HG03064 (cell line): ENCODE results near the gene MEGF6.

ENCODE experiments used
- ATAC-seq: cut with Tn5 transposase; IDR thresholded peaks from one replicate; pipeline ENCODE4 v1.9.1; 2021; ENCODE audit warnings: low read depth; ENCODE audit not compliant: unreplicated experiment

Gene MEGF6

GRCh38 chr1:3495776-3496745, 115.2 kb downstream of the MEGF6 start:
- no peak for ATAC-seq

GRCh38 chr1:3494321-3495308, 116.7 kb downstream of the MEGF6 start:
- ATAC-seq: no peak

DNA sequence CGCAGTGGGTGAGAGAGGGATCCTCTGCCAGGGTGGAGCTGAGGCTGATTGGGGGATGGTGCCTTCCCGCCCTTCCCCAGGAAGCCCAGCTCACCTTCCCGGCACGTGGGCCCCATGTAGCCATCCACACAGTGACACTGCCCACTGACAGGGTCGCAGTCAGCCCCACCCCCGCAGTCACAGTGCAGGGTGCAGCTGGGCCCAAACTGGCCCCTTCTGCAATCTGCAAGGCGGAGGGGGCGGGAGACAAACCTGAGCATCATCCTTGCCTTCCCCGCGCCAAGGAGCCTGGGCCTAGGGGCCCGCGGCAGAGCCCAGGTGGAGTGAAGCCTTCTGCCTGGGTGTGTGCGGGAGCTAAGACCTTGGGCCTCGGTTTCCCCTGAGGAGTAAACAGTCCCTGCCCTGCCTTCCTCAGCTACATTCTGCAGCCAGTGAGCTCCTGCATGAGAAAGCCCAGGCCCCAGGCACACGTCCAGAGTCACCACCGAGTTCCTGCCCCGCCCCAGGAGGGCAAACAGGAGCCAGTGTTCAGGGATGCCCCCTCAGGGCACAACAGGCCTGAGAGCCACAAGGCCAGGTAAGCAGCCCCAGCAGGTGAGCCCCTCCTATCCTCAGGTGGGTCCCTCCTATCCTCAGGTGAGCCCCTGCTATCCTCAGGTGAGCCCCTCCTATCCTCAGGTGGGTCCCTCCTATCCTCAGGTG, 118.6 kb downstream of the MEGF6 start:
- ATAC-seq: no peak

DNA sequence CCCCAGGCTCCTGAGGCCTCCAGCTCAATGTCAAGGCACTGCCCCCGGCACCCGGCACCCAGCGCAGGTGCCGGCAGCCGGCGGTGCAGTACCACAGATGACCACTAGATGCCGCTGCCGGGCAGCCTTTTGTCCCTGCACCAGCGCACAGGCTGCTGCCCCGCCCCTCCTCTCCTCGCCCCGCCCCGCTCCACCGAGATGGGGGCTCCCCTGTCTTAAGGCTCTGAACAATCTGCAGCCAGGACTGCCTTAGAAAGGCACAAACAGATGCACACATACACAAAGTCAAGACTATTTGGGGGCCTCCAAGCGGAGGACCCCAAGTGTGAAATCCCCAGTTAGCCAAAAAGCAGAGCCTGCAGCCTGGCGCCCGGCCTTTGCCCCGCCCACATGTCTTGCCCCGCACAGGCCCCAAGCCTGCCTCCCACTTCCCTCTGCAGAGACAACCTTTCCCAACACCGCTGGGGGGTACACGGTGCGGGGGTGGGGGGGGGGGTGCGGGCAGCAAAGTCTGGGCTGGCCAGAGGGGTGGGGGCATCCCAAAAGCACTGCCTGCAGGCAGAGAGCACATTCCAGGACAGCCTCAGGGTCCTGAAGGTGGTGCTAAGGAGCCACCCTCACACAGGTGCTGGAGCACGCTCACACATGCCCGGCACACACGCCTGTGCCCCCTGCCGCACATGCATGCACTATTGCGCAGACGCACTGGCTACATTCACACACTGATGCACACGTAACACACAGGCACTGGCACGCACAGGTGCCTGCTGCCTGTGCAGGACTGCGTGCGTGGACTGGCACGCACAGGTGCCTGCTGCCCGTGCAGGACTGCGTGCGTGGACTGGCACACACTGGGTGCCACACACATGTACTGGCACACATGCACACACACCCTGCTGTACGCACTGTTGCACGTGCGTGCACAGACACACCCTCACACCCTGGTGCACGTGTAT, 119.7 kb downstream of the MEGF6 start:
- ATAC-seq: no peak

GRCh38 chr1:3490046-3490745, 121.1 kb downstream of the MEGF6 start:
- no peak for ATAC-seq

DNA sequence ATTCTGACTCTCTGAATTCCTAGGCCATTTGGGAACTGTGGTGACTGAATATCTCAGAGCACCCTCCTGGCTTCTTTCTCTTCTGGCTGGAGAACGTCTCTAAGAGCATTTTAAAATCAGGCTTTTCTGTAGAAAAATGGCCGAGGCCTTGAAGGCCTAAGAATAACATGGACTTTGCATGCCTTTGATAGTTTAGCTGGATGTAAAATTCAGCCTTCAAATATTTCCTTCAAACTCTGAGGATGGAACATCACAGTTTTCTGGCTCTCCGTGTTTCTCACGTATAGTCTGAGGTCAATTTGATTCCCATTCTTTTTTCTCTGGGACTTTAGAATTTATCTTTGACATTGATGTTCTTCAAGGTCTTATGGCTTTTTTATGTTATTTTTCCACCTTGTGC, 122.9 kb downstream of the MEGF6 start:
- no peak for ATAC-seq

- ATAC-seq: no peak
Measured at GRCh38 chr1:3485016-3485415, 126.3 kb downstream of the MEGF6 start.

- no peak for ATAC-seq
Measured at GRCh38 chr1:3483801-3484444, 127.4 kb downstream of the MEGF6 start.

DNA sequence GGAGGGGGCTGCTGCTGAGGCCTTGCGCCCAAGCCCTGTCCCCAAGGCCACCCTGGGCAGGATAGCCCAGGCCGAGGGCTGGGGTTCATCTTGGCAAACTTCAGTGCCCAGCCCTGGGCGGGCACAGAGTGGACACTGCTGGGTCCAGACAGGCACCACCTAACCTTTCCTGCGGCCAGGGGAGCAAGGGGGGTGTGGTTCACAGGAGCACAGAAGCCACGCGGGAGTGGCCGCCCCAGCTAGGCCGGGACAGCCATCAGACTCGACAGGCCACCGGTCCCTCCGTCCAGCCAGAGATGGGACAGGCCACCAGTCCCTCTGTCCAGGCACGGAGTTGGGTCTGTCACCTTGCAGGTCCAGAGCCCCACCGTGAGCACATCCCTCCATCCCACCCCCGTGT, 127.9 kb downstream of the MEGF6 start:
- ATAC-seq: no peak

DNA sequence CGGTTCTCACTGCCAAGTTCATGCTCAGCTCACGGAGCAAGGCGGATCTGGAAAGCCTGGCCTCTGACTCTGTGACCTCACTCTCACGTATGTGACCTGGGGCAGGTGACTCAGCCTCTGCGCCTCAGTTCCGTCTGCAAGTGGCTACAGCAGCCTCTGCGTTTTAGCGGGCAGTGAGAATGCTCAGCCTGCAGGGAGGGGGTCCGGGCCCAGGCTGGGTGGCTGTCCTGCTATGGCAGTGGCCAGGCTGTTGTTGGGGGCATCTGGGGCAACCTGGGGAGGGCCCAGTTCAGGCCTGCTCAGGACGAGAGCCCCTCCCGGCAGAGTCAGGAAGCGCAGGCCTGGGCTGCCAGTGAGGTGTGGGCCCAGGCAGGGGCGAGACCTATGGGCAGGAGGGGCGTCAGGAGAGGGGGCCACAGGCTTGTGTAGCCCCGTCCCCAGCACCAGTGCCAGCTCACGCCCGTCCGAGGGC, 128.9 kb downstream of the MEGF6 start:
- ATAC-seq: no peak

DNA sequence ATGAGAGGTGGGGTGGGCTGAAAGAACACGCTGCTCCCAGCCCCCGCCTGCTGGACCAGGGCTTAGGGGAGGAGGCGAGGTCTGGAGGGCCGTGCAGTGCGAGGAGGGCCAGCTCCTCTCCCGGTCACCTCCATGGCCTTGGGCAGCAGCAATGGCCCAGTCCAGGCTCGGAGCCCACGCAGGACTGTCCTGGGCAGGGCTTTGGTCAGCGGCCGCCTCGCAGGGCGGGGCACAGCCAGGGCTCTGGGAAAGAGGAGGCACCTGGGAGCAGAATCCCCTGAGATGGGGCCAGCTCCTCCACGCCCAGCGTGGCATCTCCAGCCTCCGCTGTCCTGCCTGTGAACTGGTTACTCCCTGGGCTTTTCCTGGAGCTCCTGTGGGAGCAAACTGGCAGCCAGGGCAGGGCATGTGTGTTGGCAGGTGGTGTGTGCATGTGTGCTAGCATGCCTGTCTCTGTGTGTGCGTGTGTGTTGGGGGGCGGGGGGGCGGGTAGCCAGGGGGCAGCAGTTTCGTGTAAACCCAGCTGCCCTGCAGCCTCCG, 129.4 kb downstream of the MEGF6 start:
- ATAC-seq: no peak

DNA sequence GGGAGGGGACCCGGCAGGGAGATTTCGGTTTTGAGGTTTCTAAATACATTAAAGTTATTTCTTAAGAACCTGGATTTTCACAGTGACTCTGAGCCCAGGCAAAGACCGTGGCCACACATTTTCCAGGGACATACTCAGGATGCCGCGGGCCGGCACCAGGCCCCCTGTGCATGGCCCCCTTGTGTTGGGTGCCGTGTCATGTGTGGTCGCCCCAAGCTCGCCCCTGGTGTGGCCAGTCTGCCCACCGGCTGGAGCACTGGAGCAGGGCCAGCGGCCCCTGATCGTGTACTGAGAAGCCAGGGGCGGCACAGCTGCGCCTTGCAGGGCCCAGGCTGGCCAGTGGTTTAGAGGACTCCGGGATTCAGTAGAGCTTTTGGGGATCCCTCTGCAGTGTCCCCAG, 130.3 kb downstream of the MEGF6 start:
- ATAC-seq: no peak

DNA sequence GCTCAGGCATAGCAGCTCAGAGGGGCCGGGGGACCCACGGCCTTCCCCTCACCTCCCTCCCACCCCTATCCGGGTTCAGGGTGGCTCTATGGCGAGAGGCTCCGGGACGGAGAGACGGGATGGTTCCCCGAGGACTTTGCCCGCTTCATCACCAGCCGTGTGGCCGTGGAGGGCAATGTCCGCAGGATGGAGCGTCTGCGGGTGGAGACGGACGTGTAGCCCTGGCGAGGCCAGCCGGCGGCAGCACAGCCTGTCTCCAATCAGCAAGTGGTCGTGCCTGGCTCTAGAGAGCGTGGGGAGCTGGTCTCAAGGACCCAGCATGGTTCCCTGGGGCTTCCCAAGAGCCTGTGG, 131.0 kb downstream of the MEGF6 start:
- ATAC-seq: no peak

GRCh38 chr1:3479511-3480368, 131.6 kb downstream of the MEGF6 start:
- no peak for ATAC-seq

DNA sequence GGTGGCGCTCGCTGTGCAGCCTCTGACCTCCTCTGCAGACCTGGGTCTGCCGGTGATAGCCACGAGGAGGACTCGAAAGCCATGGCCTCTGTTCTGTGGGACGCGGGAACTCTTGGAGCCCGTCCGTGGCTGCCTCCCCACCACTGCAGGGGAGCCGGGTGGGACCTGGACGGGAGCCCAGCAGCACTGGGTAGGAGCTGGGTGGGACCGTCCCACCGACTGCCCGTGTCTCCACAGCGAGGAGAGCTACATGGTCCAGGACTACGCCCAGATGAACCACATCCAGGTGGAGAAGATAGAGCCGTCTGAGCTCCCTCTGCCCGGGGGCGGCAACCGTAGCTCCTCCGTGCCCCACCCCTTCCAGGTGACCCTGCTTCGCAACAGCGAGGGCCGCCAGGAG, 133.1 kb downstream of the MEGF6 start:
- ATAC-seq: no peak

DNA sequence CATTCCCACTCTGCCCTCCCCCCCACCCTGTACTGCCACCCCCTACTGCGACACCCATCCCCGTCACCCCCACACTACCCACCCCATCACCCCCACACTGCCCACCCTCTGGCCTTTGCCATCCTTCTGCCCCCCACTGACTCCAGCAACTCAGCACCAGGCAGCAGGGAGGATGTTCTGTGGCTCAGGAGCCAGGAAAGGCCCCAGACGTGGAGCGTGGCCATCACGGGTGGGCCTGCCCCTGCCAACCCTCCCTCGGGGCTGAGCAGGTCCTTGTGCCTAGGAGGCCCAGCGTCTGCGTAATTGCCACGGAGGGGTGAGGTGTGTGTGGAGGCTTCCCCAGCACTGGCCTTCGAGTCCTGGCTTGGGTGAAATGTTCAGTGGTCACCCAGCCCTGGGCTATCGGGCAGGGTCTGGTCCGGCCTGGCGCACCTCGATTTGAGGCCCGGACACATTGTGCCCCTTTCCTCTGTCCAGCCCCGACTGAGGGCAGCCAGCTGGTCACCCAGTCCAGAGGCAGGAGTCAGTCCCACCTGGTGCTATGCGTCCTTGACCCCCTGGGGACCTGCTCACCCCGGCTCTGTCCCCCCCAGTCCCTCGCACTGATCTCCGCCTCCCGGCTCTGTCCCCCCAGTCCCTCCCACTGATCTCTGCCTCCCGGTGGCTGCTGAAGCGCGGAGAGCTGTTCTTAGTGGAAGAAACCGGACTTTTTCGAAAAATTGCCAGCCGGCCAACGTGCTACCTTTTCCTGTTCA, 133.9 kb downstream of the MEGF6 start:
- no peak for ATAC-seq

- no peak for ATAC-seq
Measured at GRCh38 chr1:3476666-3477065, 134.6 kb downstream of the MEGF6 start.
